Stomach (tissue), 9 donors: Measurements from ENCODE around the gene EFNA1. TPM values are rescaled to one million over a fixed set of nuclear protein-coding genes. Genes with fewer than 3 reads are reported as not detected.

Experiments
- DNase-seq, 2 donors: peaks; one replicate each; pipeline versions ENCODE4 v3.0.0 to v3.0.0-alpha.2; 2013 to 2019
- H3K27ac ChIP-seq, 5 donors: fragments of 200-600 bp in 4 of 5; sonication (generic) in 4 of 5; one replicate each; pipeline ENCODE4 v1.5.1; 2013 to 2019; ENCODE audit warnings: mild to moderate bottlenecking in 1 of 5, moderate library complexity in 1 of 5
- H3K27me3 ChIP-seq, 3 donors: fragments of 200-600 bp; sonication (generic); one replicate each; pipeline ENCODE4 v1.5.1; 2017 to 2019; ENCODE audit warnings: mixed run types in 1 of 3
- H3K36me3 ChIP-seq, 4 donors: fragments of 200-600 bp; sonication (generic); 1 replicate in 3 of 4; 2 replicates in 1 of 4; pipeline ENCODE4 v1.5.1; 2016 to 2019
- H3K4me1 ChIP-seq, 4 donors: fragments of 200-600 bp; sonication (generic); one replicate each; pipeline ENCODE4 v1.5.1; 2016 to 2019
- H3K4me3 ChIP-seq, 4 donors: fragments of 200-600 bp; sonication (generic) in 3 of 4; one replicate each; pipeline ENCODE4 v1.5.1; 2016 to 2019; ENCODE audit warnings: mild to moderate bottlenecking in 1 of 4
- H3K9me3 ChIP-seq, 4 donors: fragments of 200-600 bp; sonication (generic); one replicate each; pipeline ENCODE4 v1.5.1; 2016 to 2019
- CTCF ChIP-seq, 7 experiments: fragments of 450-650 bp in 4 of 7; fragments of 200-600 bp in 3 of 7; sonication (generic) in 3 of 7; IDR thresholded peaks; one replicate each; pipeline ENCODE4 v1.5.1; 2016 to 2019; ENCODE audit warnings: antibody characterized with exemption in 7 of 7, control low read depth in 2 of 7, mild to moderate bottlenecking in 1 of 7
- EP300 ChIP-seq: sonication (generic); formaldehyde crosslinking; IDR thresholded peaks from one replicate; pipeline ENCODE4 v1.6.1; 2017; ENCODE audit warnings: antibody characterized with exemption
- POLR2A ChIP-seq, 4 donors: fragments of 450-650 bp; IDR thresholded peaks; one replicate each; pipeline ENCODE4 v1.6.1; 2016; ENCODE audit warnings: antibody characterized with exemption in 4 of 4, control low read depth in 2 of 4, mild to moderate bottlenecking in 1 of 4, moderate library complexity in 1 of 4
- POLR2AphosphoS5 ChIP-seq, 3 donors: sonication (generic); formaldehyde crosslinking; IDR thresholded peaks; one replicate each; pipeline ENCODE4 v1.6.1; 2016; ENCODE audit warnings: antibody characterized with exemption in 3 of 3
- WGBS, 5 donors: extraction: QIAGEN DNeasy Blood & Tissue Kit in 3 of 5; methylation state at CpG; one replicate each; pipeline versions ENCODE4 v1.1.5 to v1.1.7; 2013 to 2018; 5-methylcytosine and 5-hydroxymethylcytosine counted together
- intact Hi-C: fragments of 100-400 bp; cut with DNase I; formaldehyde crosslinking; loops from one replicate; pipeline ENCODE4 v1.15.1; 2023; ENCODE audit warnings: low total_unique reads
- polyA plus RNA-seq, 3 donors: library from polyadenylated mRNA; stranded (reverse); fragments of 200-250 nt; gene quantifications; one replicate each; pipeline ENCODE4 v1.2.3, GENCODE V29; 2013
- total RNA-seq, 5 donors: library from RNA; depleted of rRNA; stranded (reverse); fragments of >200 nt; gene quantifications; one replicate each; pipeline versions ENCODE4 v1.1.0 to v1.2.3, GENCODE V29; 2014 to 2016
- donor health status: healthy with polysubstance abuse.
- donor health status: Bipolar disorder and iron deficiency.
- donor health status: healthy.

Gene EFNA1
- total and polyA plus RNA-seq, 8 donors = 12.2 to 75.3 (median 36.5) TPM

- Histone ChIP-seq H3K4me3 (no peak overlapping the region), H3K4me1 (peaks cover 40 to 85% (median 79%) of the 10 kb centered on the region in 4 donors), H3K9me3 (no peaks in the 10 kb centered on the region), H3K27ac (peak overlapping the region; percentile 34 to 96 (median 81)), H3K36me3 (peaks cover 0 to 16% (median 0%) of the 10 kb centered on the region in 4 donors), H3K27me3 (peaks cover 0 to 19% (median 6%) of the 10 kb centered on the region in 3 donors)
- intact Hi-C loops = loop anchor here (10.0 kb wide), 1 partner anchor 47 kb away; no protein-coding TSS in a partner anchor
- DNase-seq = peak; percentile 27 to 30
- TF ChIP-seq POLR2AphosphoS5 (IDR thresholded peaks at IDR 0.05) (no peak), CTCF (IDR thresholded peaks at IDR 0.05) (no peak), POLR2A (IDR thresholded peaks at IDR 0.05) (no peak), EP300 (no peak)
- 95 to 98% (median 97%) methylated on average over 9 of the region's 9 CpGs for WGBS, 5 donors
Measured at GRCh38 chr1:155177918-155178281, 50.2 kb downstream of the EFNA1 start.

- 69 to 77% (median 75%) methylated on average over 20 to 30 of the region's 30 CpGs for WGBS, 5 donors
- Histone ChIP-seq H3K9me3 (no peaks in the 10 kb centered on the region), H3K4me1 (peaks cover 36 to 81% (median 75%) of the 10 kb centered on the region in 4 donors), H3K4me3 (no peak overlapping the region), H3K27ac (peak overlapping the region; percentile 73 to 96 (median 81)), H3K36me3 (peaks cover 0 to 16% (median 0%) of the 10 kb centered on the region in 4 donors), H3K27me3 (peaks cover 0 to 19% (median 6%) of the 10 kb centered on the region in 3 donors)
- intact Hi-C loops = loop anchor here (10.0 kb wide), 1 partner anchor 46 kb away; no protein-coding TSS in a partner anchor
- TF ChIP-seq POLR2A (IDR thresholded peaks at IDR 0.05) = no peak
- peak in 2 of 3 donors; percentile 17 to 38 for TF ChIP-seq POLR2AphosphoS5 (IDR thresholded peaks at IDR 0.05)
- TF ChIP-seq EP300 = no peak
- peak; percentile 28 to 33 for DNase-seq
Measured at GRCh38 chr1:155178441-155179111, 50.9 kb downstream of the EFNA1 start.

GRCh38 chr1:155179112-155180031, 51.7 kb downstream of the EFNA1 start:
- Histone ChIP-seq H3K4me3 (no peak overlapping the region), H3K9me3 (no peaks in the 10 kb centered on the region), H3K4me1 (peaks cover 29 to 81% (median 73%) of the 10 kb centered on the region in 4 donors), H3K36me3 (peaks cover 0 to 16% (median 0%) of the 10 kb centered on the region in 4 donors), H3K27me3 (peaks cover 0 to 11% (median 2%) of the 10 kb centered on the region in 3 donors), H3K27ac (peak overlapping the region; percentile 46 to 96 (median 81))
- 41 to 74% (median 57%) methylated on average over 29 to 31 of the region's 31 CpGs for WGBS, 5 donors
- intact Hi-C loops = loop anchor here (10.0 kb wide), 1 partner anchor 45 kb away; no protein-coding TSS in a partner anchor
- TF ChIP-seq EP300 (no peak), POLR2A (IDR thresholded peaks at IDR 0.05) (no peak), POLR2AphosphoS5 (IDR thresholded peaks at IDR 0.05) (peak in 1 of 3 donors; percentile 12), CTCF (IDR thresholded peaks at IDR 0.05) (no peak)
- DNase-seq = peak; percentile 46 to 49

- 51 to 86% (median 62%) methylated on average over 14 to 18 of the region's 18 CpGs for WGBS, 5 donors
- no peak overlapping the region for H3K4me3 ChIP-seq
- peaks cover 34 to 81% (median 71%) of the 10 kb centered on the region in 4 donors for H3K4me1 ChIP-seq
- H3K27me3 ChIP-seq = no peaks in the 10 kb centered on the region
- peak overlapping the region; percentile 47 to 96 (median 70) for H3K27ac ChIP-seq
- intact Hi-C loops = no loop called here
- no peaks in the 10 kb centered on the region for H3K9me3 ChIP-seq
- peak in 1 of 2 donors; percentile 79 for DNase-seq
- peaks cover 0 to 16% (median 0%) of the 10 kb centered on the region in 4 donors for H3K36me3 ChIP-seq
- TF ChIP-seq CTCF (IDR thresholded peaks at IDR 0.05) = no peak
- TF ChIP-seq POLR2A (IDR thresholded peaks at IDR 0.05) = no peak
- TF ChIP-seq POLR2AphosphoS5 (IDR thresholded peaks at IDR 0.05) = peak in 2 of 3 donors; percentile 45 to 72
Measured at GRCh38 chr1:155181371-155182051, 53.8 kb downstream of the EFNA1 start.
